Measurements from ENCODE around the gene MPHOSPH6.
"Not testable (repeated sequence)": the region's sequence is repeated elsewhere in the genome, so short reads cannot be mapped to it uniquely, and the experiment has no call there.

The MPHOSPH6 gene

DNA sequence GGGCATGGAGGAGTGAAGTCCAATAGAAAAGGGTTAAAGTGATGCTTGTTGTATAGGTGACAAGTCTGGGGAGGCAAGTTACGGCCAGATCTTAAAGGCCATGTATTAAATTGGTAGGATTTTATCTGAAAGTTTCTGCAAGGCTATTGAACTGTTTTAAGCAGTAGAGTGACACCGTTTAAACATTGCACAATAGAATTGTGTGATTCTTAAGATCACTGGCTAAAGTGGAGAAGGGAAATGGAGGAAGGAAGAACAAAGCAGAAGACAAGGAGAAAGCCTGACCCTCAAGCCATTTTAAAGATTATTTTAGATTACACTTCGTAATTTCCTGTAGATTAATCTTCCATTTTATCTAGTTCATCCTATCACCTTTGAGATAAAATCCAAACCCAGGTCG, 5.6 kb upstream of the MPHOSPH6 start:
- DNase-seq (ENCODE audit: low read depth): no peak

DNA sequence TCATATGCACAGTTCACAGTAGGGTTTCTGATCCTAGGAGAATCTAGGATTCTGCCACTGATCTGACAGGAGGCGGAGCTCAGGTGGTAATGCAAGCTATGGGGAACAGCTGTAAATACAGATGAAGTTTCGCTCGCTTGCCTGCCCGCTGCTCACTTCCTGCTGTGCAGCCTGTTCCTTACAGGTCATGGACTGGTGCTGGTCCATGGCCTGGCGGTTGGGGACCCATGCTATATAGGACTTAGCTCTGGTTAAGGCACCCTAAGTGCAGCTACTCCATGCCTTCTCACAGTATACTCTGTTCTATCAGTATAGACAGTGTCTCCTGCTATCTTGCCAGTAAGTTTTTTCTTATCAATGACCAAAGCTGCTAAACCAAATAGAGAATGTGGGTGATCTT, 2.4 kb downstream of the MPHOSPH6 start:
- DNase-seq (ENCODE audit: low read depth): no peak

DNA sequence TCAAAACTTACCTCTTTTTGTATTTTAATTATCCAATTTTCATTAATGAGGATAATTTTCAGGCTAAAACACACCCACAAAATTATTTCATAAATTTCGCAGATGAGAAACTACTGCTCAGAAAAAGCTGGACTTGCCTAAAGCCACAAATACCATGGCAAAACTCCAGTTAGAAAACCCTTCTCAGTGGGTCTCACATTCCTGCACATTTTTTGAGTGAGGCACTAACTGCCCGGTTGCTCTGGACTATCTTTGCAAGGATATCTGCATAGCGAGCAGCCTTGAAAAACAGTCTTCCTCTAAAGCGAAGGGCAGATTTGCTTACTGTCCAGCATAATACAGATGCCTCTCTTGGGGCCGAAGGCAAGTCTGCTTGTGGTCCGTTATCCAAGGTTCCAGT, 9.8 kb downstream of the MPHOSPH6 start:
- no peak for DNase-seq (ENCODE audit: low read depth)

DNA sequence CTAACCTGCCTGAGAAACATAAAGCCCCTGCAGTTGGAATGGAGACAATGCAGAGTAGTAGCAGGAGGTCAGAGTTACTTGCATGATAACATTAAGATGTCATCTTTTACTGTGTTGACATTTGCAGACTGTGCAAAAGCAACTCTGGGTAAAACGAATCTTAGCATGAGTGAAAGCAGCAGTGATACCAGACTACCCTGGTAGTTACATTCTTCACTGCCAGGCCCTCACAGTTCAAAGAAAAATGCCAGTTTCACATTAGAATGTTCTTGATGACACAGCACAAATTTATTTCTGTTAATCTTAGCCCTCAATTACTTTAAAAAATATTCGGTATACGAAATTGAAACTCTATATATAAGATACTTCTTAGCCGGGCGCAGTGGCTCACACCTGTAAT, 12.2 kb downstream of the MPHOSPH6 start:
- DNase-seq (ENCODE audit: low read depth): no peak

DNA sequence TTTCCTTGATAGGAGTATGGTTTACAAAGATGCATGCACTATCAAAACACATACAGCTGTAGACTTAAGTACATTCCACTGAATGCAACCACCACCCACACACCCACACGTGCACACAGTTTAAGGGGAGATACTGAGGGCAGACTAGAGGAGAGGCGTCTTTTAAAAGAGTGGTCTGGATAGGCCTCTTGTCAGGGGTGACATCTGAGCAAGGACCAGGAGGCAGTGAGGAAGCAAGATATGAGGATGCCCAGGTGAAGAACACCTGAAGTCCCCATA, 12.6 kb downstream of the MPHOSPH6 start:
- no peak for DNase-seq (ENCODE audit: low read depth)

DNA sequence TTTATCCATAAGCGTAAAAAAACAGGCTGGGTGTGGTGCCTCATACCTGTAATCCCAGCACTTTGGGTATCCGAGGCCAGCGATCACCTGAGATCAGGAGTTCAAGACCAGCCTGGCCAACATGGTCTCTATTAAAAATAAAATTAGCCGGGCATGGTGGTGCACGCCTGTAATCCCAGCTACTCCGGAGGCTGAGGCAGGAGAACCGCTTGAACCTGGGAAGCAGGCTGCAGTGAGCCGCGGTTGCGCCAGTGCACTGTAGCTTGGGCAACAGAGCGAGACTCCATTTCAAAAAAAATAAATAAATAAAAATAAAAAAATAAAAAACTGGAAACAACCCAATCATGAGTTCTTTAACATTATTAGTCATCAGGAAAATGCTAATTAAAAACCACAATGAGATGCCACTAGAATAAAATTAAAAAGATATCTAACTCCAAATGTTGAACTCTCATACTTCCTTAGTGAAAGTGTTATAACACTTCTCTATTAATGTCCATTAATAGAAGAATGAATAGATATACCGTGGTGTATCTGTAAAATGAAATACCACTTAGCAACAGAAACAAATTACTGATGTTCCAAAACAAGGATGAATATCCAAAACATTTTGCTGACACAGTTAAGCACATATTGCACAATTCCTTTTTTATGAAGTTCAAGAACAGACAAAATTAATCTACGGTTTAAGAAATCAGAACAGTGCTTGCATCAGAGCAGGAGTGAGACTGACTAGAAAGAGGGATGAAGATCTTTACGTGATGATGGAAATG, 13.1 kb downstream of the MPHOSPH6 start:
- no peak for DNase-seq (ENCODE audit: low read depth)

DNA sequence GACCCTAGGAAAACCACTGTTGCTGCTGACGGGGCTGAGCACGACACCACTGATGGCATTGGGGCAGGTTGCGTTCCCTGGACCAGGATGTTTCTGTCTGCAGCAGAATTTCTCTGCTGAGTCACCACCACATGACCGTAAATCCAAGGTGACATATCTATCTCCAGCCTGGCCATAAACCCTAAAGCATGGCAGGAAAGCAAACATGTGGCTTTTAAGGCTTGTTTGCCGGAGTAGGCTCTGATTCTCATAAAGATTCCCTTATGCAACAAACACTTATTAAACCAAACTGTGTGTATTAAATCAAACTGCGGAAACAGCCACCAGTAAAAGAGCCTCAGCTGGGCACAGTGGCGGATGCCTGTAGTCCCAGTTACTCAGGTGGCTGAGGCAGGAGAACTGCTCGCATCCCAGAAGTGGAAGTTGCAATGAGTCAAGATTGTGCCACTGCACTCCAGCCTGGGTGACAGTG, 17.3 kb downstream of the MPHOSPH6 start:
- DNase-seq (ENCODE audit: low read depth): no peak

DNA sequence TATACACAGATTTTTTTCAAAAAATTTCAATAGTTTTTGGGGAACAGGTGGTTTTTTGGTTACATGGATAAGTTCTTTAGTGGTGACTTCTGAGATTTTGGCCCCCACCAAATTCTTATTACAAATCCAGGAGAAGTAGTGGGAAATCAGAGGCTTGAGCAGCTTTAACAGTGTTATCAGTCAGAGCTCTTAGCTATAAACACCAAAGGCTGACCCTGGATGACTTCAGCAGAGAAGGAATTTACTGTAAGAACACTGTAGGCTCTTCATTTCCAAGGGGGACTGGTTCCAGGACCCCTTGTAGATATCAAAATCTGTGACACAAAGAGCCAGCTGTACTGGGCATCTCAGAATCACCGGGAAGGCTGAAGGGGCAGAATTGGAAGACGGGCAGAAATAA, 17.8 kb downstream of the MPHOSPH6 start:
- no peak for DNase-seq (ENCODE audit: low read depth)

DNA sequence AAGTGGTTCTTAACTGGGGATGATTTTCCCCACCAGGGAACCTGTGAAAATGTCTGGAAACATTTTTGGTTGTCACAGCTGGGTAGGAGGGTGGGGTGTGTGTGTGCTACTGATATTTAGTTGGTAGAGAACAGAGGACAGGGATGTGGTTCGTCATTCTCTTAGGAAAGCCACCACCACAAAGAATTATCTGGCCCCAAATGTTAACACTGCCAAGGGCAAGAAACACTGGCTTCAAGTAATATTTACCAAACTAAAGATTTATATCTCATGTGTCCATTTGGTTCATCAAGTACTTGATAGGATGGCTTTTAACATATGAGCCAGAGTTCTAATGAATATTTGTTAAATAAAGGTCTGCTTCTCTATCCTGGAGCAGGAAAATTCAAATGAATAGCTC, 19.5 kb downstream of the MPHOSPH6 start:
- no peak for DNase-seq (ENCODE audit: low read depth)

DNA sequence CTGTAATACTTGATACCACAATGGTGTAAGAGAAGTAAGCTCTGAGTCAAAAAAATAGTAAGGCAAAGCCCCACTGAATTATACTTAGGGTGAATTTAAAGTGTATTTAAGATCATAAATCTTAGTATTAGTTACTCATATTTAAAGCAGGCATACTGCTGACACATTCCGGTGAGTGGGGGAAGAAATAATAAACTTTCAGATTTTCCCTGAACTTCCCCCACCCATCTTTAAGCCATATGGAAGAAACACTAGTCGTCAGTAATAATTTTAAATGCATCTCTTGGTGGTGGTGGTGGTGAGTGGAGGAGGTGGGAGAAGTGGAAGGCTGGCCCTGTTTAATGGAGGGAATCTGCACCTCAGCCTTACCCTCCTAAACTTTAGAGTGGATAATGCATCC, 20.5 kb downstream of the MPHOSPH6 start:
- DNase-seq (ENCODE audit: low read depth): no peak

DNA sequence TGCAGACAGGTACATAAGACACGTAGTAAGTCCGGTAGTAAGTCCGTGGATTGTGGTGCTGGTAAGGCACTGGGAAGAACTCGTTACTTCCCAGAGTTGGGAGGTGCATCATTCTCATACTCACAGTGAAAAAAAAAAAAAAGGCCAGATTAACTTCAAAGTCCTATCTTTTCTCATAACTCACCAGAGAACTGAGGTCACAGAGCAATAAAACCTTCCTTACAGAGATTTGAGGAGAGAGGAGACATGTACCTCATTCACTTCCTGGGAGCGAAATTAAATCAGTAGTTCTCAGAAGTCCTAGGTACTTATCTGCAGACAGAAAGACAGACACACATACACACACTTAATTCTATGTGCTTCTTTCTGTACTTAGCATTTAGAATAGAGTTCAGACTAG, 22.5 kb downstream of the MPHOSPH6 start:
- DNase-seq (ENCODE audit: low read depth): no peak

DNA sequence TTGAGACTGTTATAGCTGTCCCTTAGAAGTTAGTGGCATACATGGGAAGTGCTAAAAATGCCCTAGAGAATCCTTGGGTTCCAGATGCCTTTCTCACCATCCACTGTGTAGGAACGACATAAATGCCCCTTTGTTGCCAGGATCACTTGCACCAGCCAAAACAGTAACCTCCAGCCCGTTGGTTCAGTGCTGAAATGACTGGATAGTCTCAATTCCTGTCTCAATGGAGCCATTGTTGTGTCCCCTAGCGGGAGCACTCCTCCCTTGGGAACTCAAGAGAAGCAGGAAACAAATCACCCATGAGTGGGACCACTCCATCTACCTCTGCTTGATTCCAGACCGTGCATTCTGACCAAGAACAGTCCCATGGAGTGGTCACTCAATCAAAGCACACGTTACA, 23.1 kb downstream of the MPHOSPH6 start:
- no peak for DNase-seq (ENCODE audit: low read depth)

DNA sequence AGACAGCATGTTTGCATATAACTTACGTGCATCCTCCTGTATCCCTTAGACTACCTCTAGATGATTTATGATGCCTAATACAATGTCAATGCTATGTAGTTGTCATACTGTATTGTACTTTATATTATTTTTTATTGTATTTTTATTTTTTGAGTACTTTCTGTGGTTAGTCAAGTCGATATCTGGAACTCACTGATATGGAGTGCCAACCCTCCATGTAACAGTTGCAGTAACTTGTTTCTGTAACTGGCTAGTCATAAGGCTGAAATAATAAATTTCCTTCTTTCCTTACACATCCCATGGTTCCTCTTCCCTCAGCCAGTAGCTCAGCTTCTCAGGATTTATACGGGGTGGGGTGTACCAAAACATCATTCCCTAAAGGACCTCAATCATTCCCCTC, 23.5 kb downstream of the MPHOSPH6 start:
- no peak for DNase-seq (ENCODE audit: low read depth)

DNA sequence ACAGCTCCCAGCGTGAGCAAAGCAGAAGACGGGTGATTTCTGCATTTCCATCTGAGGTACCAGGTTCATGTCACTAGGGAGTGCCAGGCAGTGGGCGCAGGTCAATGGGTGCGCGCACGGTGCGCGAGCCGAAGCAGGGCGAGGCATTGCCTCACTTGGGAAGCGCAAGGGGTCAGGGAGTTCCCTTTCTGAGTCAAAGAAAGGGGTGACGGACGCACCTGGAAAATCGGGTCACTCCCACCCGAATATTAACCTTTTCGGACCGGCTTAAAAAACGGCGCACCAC, 30.8 kb downstream of the MPHOSPH6 start:
- not testable (repeated sequence) for DNase-seq (ENCODE audit: low read depth)

DNA sequence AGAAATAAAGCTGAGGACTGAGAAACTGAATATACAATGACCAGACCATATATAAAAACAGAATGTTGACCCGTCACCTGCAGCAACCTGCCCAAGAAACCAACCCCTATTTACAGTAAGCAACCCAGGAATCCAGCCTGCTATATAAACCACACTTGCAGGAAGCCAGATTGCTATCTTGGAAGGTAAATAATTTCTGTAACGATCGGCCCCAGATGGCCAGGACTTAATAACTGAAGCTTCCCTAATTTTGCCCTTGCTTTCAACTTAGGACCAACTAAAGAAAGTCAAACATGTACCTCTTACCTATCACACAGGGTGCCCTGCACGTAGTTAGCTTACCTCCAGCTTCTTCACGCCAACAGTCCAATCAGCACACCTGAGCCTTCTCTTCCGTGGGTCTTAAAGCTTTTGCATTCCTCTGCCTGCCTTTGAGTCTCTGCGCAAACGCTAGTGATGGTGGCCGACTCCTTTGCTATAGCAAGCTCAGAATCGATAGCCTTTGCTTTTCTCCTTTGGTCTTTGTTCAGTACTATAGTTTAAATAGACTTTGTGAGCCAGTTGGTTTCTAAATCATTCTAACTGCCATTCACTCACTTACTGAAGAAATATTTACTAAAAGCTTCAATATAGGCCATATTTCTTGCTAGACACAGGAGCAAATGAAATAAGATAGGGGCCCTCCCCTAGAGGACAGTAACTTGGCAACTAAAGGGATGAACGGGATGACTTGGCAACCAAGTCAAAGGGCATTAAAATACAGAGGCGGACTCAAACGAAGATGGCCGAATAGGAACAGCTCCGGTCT, 31.3 kb downstream of the MPHOSPH6 start:
- no peak for DNase-seq (ENCODE audit: low read depth)

DNA sequence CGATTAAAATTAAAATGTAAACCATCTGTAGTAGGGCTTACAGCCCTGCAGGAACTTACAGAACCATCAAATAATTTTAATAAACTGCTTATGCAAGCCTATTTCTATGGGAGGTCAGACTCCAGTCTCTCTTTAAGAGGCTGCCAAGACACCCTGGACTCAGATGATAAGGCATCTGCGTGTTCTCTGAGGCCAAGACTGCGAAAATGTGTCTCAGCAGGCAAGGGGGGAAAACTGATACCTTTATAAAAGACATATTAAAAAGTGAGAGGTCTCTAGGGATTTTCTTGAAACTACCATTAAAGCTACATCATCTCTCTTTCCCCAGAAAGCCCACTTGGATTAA, 32.2 kb downstream of the MPHOSPH6 start:
- no peak for DNase-seq (ENCODE audit: low read depth)

DNA sequence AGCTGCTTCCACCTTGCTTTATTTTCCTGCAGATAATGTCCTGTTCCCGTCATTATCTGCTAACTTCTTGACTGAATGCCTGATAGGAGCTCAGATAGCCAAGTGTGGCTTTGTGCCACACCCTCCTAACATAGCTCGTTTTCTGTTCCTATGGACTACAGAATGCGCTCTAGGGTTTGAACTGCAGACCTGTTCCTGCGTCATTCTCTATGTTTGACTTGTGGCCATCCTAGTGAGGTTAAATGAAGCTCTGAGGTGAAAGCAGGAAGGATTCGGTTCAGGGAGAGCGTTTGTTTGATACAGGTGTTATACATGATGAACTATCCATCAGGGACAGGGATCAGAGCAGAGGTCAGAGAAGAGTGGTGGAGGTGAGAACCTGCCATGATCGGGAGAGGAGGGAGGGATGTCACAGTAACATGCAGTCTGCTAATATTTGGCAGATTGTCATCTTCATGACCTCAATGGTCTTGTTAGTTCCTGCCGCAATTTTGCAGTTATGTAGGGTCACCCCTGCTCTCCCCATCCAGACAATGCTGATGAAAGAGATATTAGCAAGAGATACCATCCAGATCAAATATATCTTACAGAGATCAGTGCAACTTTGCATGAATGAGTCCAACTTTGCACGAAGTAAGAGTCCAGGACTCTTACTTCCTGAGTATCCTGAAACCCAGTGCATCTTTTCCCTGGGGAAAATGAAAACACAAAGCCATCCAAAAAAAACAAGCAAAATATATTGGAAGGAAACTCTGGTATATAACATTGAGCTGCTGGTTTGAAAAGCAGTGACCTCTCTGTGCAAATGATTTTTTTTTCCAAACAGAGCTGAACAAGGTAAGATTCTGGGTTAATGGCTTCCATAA, 32.8 kb downstream of the MPHOSPH6 start:
- DNase-seq (ENCODE audit: low read depth): no peak

DNA sequence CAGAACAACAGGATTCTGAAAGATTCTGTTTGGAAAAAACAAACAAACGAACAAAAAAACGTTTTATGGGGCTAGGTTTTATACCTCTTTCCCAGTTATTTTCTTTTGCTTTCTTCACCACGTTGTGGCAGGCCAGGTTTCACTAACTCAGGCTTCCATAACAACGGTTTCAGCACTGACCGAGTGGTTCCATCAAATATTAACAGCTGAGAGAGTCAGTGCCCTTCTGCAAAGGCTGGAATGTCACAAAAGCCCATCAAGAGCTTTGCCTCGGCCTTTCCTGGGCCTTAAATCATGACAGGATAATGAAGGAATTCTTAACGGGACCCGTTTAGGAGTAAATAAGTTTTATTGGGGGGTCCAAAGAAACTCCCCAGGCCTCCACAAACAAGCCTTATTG, 34.2 kb downstream of the MPHOSPH6 start:
- no peak for DNase-seq (ENCODE audit: low read depth)

DNA sequence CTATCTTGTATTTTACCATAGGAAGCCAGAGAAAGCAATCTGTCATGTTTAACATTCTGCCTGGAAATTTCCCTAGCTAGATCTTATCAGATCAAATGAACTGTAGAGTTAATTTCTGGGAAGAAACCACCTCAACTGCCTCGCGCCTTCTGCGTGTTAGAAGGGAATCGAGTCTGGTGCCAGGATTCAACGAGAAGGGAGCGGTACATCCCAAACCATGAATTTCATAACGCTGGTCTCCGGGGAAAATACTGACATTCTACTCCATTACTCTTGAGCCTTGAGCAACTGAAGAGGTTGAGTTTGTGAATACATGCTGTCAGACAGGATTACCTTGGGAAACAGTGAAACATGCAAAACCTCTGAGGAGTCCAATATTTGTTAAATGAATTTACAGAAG, 35.2 kb downstream of the MPHOSPH6 start:
- DNase-seq (ENCODE audit: low read depth): no peak

DNA sequence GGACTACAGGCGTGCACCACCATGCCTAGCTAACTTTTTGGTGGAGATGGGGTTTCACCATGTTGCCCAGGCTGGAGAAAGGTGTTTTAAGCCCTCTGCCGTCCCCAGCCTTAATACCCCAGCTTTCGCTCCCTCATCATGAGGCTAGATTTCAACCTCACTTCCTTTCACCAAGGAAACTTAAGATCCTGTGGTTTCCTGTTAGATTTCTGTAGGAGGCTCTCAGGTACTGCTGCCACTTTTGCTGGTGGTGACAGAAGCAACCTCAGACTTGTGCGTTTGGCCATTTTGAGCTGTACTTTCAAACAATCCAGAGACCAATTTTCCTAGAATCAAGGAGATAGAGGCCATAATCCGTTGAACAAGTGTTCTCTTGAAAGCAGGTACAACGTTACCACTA, 36.2 kb downstream of the MPHOSPH6 start:
- no peak for DNase-seq (ENCODE audit: low read depth)

DNA sequence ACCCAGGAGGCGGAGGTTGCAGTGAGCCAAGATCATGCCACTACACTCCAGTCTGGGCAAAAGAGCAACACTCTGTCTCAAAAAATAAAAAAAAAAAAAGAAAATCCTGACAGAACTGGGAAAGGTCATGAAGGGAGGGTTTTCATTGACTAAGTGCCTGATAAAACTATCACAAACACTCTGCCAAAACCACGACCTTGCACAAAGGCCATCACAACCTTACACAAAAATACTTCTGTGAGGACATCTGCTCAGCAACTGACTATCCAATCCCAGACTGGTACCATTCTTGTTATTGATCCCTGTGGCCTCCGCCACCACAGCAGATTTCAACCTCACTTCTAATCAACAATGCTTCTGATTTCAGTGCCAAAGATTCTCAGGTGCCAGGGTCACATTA, 40.1 kb downstream of the MPHOSPH6 start:
- no peak for DNase-seq (ENCODE audit: low read depth)

DNA sequence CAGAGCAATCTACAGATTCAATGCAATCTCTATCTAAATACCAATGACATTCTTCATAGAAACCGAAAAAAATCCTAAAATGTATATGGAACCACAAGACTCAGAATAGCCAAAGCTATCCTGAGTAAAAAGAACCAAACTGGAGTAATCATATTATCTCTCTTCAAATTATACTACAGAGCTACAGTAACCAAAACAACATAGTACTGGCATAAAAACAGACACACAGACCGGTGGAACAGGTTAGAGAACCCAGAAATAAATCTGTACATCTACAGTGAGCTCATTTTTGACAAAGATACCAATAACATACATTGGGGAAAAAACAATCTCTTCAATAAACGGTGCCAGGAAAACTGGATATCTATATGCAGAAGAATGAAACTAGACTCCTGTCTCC, 45.4 kb downstream of the MPHOSPH6 start:
- no peak for DNase-seq (ENCODE audit: low read depth)

DNA sequence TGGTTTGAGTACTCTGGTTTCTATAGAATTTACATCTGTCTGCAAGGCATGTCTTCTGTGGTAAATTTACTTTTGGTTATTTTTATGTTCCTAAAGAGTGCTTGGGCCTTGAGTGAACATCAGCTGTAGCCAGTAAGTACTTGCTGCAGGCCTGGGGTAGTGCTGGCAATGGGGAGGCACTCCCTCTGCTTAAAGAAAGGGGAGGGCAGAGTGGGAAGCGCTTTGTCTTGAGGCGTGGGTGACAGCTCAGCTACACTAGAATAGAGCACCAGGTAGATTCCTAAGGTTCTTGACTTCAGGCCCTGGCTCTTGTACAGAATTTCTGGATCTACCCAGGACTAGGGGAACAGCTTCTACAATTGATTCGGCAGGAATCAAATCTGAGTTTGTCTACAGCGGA, 50.6 kb downstream of the MPHOSPH6 start:
- no peak for DNase-seq (ENCODE audit: low read depth)

Data from activated T-cell treated with anti-CD3 and anti-CD28 coated beads for 48 hours (primary cell).